GM23338 (cell line): ENCODE data around the gene BCL2L2. TPM values are rescaled to one million over a fixed set of nuclear protein-coding genes. Genes with fewer than 3 reads are reported as not detected.

Experiments used
- ATAC-seq: fragments of 200-7000 bp; cut with Tn5 transposase; 3 replicates; pipeline ENCODE4 v1.9.1; 2020
- DNase-seq: peaks from one replicate; pipeline ENCODE4 v3.0.0-alpha.2; 2015; ENCODE audit warnings: low spot score
- H2AFZ ChIP-seq: fragments of 200-600 bp; sonication (generic); 2 replicates; pipeline ENCODE4 v1.8.0; 2016; ENCODE audit warnings: antibody characterized with exemption, mild to moderate bottlenecking, moderate library complexity
- H3F3A ChIP-seq: fragments of 200-600 bp; sonication (generic); replicated peaks from 2 replicates; pipeline ENCODE4 v1.8.0; 2017; ENCODE audit warnings: antibody characterized with exemption, mixed run types, low read depth
- H3K27ac ChIP-seq: fragments of 200-600 bp; sonication (generic); 2 replicates; pipeline ENCODE4 v1.6.1; 2016; ENCODE audit warnings: low read depth
- H3K27me3 ChIP-seq: fragments of 200-600 bp; sonication (generic); 2 replicates; pipeline ENCODE4 v1.8.0; 2016; ENCODE audit warnings: mild to moderate bottlenecking, mixed run types, moderate library complexity; ENCODE audit not compliant: insufficient read depth
- H3K36me3 ChIP-seq: fragments of 200-600 bp; sonication (generic); 2 replicates; pipeline ENCODE4 v1.8.0; 2016; ENCODE audit warnings: mild to moderate bottlenecking; ENCODE audit not compliant: insufficient read depth
- H3K4me1 ChIP-seq: fragments of 200-600 bp; sonication (generic); 2 replicates; pipeline ENCODE4 v1.8.0; 2016; ENCODE audit warnings: mild to moderate bottlenecking, moderate library complexity; ENCODE audit not compliant: insufficient read depth
- H3K4me2 ChIP-seq: fragments of 200-600 bp; sonication (generic); 2 replicates; pipeline ENCODE4 v1.7.1; 2017; ENCODE audit warnings: mixed run types
- H3K4me3 ChIP-seq: fragments of 200-600 bp; sonication (generic); 2 replicates; pipeline ENCODE4 v1.6.1; 2016; ENCODE audit warnings: mixed run types
- H3K79me2 ChIP-seq: fragments of 200-600 bp; sonication (generic); replicated peaks from 2 replicates; pipeline ENCODE4 v1.8.0; 2017; ENCODE audit warnings: mild to moderate bottlenecking; ENCODE audit not compliant: insufficient read depth
- H3K9me2 ChIP-seq: fragments of 200-600 bp; sonication (generic); 2 replicates; pipeline ENCODE4 v1.8.0; 2017; ENCODE audit not compliant: insufficient read depth
- H4K20me1 ChIP-seq: fragments of 200-600 bp; sonication (generic); replicated peaks from 2 replicates; pipeline ENCODE4 v1.8.0; 2017; ENCODE audit warnings: mild to moderate bottlenecking; ENCODE audit not compliant: insufficient read depth
- H3K27ac Mint-ChIP-seq: 2 replicates; pipeline ENCODE4 v1.8.0; 2020; ENCODE audit warnings: inconsistent platforms, mild to moderate bottlenecking, moderate library complexity, mixed read lengths
- H3K27me3 Mint-ChIP-seq: 3 replicates; pipeline ENCODE4 v1.8.0; 2022; ENCODE audit warnings: low read depth, mild to moderate bottlenecking, moderate library complexity, mixed read lengths, inconsistent platforms; ENCODE audit not compliant: insufficient read depth, poor library complexity
- H3K36me3 Mint-ChIP-seq: 3 replicates; pipeline ENCODE4 v1.8.0; 2021; ENCODE audit warnings: low read depth, mild to moderate bottlenecking, inconsistent platforms, moderate library complexity, mixed read lengths
- H3K4me1 Mint-ChIP-seq: 3 replicates; pipeline ENCODE4 v1.8.0; 2020; ENCODE audit warnings: mild to moderate bottlenecking, inconsistent platforms, mixed read lengths
- H3K4me3 Mint-ChIP-seq: 3 replicates; pipeline ENCODE4 v1.8.0; 2021; ENCODE audit warnings: moderate library complexity, mild to moderate bottlenecking, inconsistent platforms, mixed read lengths
- H3K9me3 Mint-ChIP-seq: 3 replicates; pipeline ENCODE4 v1.8.0; 2020; ENCODE audit warnings: moderate library complexity, mild to moderate bottlenecking, inconsistent platforms, mixed read lengths
- CREB1 ChIP-seq: fragments of 250-450 bp; sonication (Bioruptor Pico); IDR thresholded peaks from 2 replicates; pipeline ENCODE4 v1.5.0; 2020; ENCODE audit warnings: low read depth, mild to moderate bottlenecking, moderate library complexity
- EZH2phosphoT487 ChIP-seq: fragments of 200-600 bp; sonication (generic); IDR thresholded peaks from one replicate; pipeline ENCODE4 v1.8.1; 2018; ENCODE audit warnings: antibody characterized with exemption; ENCODE audit not compliant: unreplicated experiment
- JUNB ChIP-seq: IDR thresholded peaks from one replicate; pipeline ENCODE4 v1.6.1; 2016; ENCODE audit warnings: antibody characterized with exemption; ENCODE audit not compliant: unreplicated experiment
- NANOG ChIP-seq: IDR thresholded peaks from 2 replicates; pipeline ENCODE4 v1.6.1; 2016; ENCODE audit warnings: antibody characterized with exemption, borderline replicate concordance
- POLR2AphosphoS5 ChIP-seq: IDR thresholded peaks from 2 replicates; pipeline ENCODE4 v1.6.1; 2016; ENCODE audit warnings: antibody characterized with exemption, low read depth
- STAT1 ChIP-seq: IDR thresholded peaks from one replicate; pipeline ENCODE4 v1.6.1; 2016; ENCODE audit warnings: antibody characterized with exemption; ENCODE audit not compliant: unreplicated experiment
- ZNF331 ChIP-seq: fragments of 250-450 bp; sonication (Bioruptor Pico); IDR thresholded peaks from 2 replicates; pipeline ENCODE4 v1.5.0; 2020; ENCODE audit warnings: low read depth, mild to moderate bottlenecking, moderate library complexity
- polyA plus RNA-seq: library from polyadenylated mRNA; unstranded; fragments of >200 nt; fragmentation: Nextera tagmentation; extraction: Ambion mirVana; gene quantifications from 2 replicates; pipeline ENCODE4 v1.2.1, GENCODE V29; 2016
- total RNA-seq: library from RNA; depleted of rRNA; stranded (reverse); fragments of >200 nt; shearing (Covaris generic); gene quantifications from 2 replicates; pipeline ENCODE4 v1.2.3, GENCODE V29; 2014
- TF ChIP-seq, protein P1 (sequence below), 2 experiments: fragments of 200-600 bp in 1 of 2; sonication (generic) in 1 of 2; conservative IDR thresholded peaks; 2 replicates each; pipeline versions ENCODE4 v1.5.1 to v1.6.1; 2016 to 2017; ENCODE audit warnings: antibody characterized with exemption in 2 of 2, low read depth in 2 of 2, mild to moderate bottlenecking in 2 of 2, moderate library complexity in 1 of 2
- TF ChIP-seq, protein P2 (sequence below): IDR thresholded peaks from 2 replicates; pipeline ENCODE4 v1.6.1; 2016; ENCODE audit warnings: antibody characterized with exemption
- TF ChIP-seq, protein P3 (sequence below): IDR thresholded peaks from one replicate; pipeline ENCODE4 v1.6.1; 2018; ENCODE audit warnings: antibody characterized with exemption; ENCODE audit not compliant: unreplicated experiment

The BCL2L2 gene
- total and polyA plus RNA-seq, 2 experiments from 2014 or later: 3.5 to 12.3 TPM

- peaks cover 24% of the 10 kb centered on the region for H3K36me3 Mint-ChIP-seq
- H3K4me1 Mint-ChIP-seq: peaks cover 12% of the 10 kb centered on the region
- H3K4me3 Mint-ChIP-seq: no peak overlapping the region
- Histone ChIP-seq H3K4me2 (no peak overlapping the region), H3K9me2 (no peaks in the 10 kb centered on the region), H4K20me1 (peaks cover 5% of the 10 kb centered on the region; the same call in 1 of the 2 replicates), H3K36me3 (no peaks in the 10 kb centered on the region), H3K27me3 (peaks cover 37% of the 10 kb centered on the region), H3K27ac (no peak overlapping the region), H3K4me1 (peaks cover 5% of the 10 kb centered on the region; the same call in 1 of the 2 replicates), H3F3A (no peaks in the 10 kb centered on the region), H2AFZ (no peak overlapping the region), H3K4me3 (no peak overlapping the region), H3K79me2 (no peaks in the 10 kb centered on the region)
- no peak for DNase-seq
- TF ChIP-seq ZNF331 (CRISPR knock-in tag) (no peak), CREB1 (CRISPR knock-in tag) (no peak), STAT1 (no peak), JUNB (no peak), EZH2phosphoT487 (no peak), POLR2AphosphoS5 (no peak), NANOG (no peak)
- TF ChIP-seq, protein P1, sequence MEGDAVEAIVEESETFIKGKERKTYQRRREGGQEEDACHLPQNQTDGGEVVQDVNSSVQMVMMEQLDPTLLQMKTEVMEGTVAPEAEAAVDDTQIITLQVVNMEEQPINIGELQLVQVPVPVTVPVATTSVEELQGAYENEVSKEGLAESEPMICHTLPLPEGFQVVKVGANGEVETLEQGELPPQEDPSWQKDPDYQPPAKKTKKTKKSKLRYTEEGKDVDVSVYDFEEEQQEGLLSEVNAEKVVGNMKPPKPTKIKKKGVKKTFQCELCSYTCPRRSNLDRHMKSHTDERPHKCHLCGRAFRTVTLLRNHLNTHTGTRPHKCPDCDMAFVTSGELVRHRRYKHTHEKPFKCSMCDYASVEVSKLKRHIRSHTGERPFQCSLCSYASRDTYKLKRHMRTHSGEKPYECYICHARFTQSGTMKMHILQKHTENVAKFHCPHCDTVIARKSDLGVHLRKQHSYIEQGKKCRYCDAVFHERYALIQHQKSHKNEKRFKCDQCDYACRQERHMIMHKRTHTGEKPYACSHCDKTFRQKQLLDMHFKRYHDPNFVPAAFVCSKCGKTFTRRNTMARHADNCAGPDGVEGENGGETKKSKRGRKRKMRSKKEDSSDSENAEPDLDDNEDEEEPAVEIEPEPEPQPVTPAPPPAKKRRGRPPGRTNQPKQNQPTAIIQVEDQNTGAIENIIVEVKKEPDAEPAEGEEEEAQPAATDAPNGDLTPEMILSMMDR (conservative IDR thresholded peaks at IDR 0.05; ENCODE audit: low read depth in 2 of 2): no peak
- TF ChIP-seq, protein P2, sequence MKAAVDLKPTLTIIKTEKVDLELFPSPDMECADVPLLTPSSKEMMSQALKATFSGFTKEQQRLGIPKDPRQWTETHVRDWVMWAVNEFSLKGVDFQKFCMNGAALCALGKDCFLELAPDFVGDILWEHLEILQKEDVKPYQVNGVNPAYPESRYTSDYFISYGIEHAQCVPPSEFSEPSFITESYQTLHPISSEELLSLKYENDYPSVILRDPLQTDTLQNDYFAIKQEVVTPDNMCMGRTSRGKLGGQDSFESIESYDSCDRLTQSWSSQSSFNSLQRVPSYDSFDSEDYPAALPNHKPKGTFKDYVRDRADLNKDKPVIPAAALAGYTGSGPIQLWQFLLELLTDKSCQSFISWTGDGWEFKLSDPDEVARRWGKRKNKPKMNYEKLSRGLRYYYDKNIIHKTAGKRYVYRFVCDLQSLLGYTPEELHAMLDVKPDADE: no peak
- TF ChIP-seq, protein P3, sequence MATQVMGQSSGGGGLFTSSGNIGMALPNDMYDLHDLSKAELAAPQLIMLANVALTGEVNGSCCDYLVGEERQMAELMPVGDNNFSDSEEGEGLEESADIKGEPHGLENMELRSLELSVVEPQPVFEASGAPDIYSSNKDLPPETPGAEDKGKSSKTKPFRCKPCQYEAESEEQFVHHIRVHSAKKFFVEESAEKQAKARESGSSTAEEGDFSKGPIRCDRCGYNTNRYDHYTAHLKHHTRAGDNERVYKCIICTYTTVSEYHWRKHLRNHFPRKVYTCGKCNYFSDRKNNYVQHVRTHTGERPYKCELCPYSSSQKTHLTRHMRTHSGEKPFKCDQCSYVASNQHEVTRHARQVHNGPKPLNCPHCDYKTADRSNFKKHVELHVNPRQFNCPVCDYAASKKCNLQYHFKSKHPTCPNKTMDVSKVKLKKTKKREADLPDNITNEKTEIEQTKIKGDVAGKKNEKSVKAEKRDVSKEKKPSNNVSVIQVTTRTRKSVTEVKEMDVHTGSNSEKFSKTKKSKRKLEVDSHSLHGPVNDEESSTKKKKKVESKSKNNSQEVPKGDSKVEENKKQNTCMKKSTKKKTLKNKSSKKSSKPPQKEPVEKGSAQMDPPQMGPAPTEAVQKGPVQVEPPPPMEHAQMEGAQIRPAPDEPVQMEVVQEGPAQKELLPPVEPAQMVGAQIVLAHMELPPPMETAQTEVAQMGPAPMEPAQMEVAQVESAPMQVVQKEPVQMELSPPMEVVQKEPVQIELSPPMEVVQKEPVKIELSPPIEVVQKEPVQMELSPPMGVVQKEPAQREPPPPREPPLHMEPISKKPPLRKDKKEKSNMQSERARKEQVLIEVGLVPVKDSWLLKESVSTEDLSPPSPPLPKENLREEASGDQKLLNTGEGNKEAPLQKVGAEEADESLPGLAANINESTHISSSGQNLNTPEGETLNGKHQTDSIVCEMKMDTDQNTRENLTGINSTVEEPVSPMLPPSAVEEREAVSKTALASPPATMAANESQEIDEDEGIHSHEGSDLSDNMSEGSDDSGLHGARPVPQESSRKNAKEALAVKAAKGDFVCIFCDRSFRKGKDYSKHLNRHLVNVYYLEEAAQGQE: no peak
- H3K27ac Mint-ChIP-seq: no peak overlapping the region
- no peak for ATAC-seq
- no peaks in the 10 kb centered on the region; the same call in 1 of the 3 replicates for H3K9me3 Mint-ChIP-seq
- H3K27me3 Mint-ChIP-seq: peaks cover 16% of the 10 kb centered on the region
These were observed 48.4 kb downstream of the BCL2L2 start for GRCh38 chr14:23354990-23355389.
